Stimulated activated CD8-positive, alpha-beta memory T cell treated with anti-CD3 and anti-CD28 coated beads, Interleukin-12 subunit alpha, Interleukin-12 subunit beta, amount 100 ng/mL, for 24 hours (primary cell): ENCODE data around the gene PES1.
"Not testable (repeated sequence)": the region's sequence is repeated elsewhere in the genome, so short reads cannot be mapped to it uniquely, and the experiment has no call there.

ENCODE experiments used
- DNase-seq: peaks from one replicate; pipeline ENCODE4 v3.0.0-alpha.2; 2020; ENCODE audit errors: extremely low read depth

PES1 gene

GRCh38 chr22:30609260-30610185 lies 17.8 kb upstream of the PES1 start:
- DNase-seq = no peak

DNA sequence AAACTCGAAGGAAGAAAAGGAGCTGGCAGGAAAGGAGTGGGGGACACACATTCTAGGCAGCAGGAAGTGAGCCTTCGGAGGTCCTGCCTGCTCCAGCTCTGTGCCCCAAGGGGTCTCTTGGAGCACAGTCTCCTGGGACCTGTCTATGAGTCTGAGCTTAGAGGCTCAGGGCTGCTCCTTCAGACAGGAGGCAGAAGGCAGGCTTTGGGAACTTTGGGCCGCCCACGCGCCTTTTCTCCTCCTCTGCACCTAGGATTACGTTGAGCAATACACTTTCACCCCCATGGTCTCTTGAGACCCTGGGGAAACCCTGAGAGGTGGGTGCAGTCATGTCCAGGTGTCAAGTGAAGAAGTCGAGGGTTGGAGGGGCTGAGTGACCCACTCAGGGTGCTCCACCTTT lies 16.2 kb upstream of the PES1 start:
- no peak for DNase-seq

DNA sequence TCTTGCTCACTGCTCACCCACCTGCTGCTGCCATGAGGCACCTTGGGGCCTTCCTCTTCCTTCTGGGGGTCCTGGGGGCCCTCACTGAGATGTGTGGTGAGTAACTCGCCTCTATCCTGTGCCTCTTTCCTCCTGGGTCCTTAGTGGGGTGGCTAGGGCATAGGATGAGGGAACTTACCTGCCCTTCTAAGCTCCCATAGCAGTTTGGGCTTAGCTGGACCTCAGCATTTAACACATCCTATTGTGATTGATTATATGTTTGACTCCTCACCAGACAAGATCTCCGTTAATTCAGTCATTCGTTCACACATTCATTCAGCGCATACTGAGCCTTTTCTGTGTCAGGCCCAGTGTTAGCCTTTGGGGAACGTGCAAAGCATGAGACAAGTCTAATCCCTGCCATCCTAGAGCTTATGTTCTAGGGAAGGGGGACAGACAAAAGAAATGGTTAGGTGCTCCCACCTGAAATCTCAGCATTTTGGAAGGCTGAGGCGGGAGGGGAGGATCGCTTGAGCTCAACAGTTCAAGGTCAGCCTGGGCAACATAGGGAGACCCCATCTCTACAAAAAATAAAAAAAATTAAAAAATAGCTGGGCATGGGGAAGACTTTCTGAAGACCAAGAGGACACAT lies 15.7 kb upstream of the PES1 start:
- no peak for DNase-seq

DNA sequence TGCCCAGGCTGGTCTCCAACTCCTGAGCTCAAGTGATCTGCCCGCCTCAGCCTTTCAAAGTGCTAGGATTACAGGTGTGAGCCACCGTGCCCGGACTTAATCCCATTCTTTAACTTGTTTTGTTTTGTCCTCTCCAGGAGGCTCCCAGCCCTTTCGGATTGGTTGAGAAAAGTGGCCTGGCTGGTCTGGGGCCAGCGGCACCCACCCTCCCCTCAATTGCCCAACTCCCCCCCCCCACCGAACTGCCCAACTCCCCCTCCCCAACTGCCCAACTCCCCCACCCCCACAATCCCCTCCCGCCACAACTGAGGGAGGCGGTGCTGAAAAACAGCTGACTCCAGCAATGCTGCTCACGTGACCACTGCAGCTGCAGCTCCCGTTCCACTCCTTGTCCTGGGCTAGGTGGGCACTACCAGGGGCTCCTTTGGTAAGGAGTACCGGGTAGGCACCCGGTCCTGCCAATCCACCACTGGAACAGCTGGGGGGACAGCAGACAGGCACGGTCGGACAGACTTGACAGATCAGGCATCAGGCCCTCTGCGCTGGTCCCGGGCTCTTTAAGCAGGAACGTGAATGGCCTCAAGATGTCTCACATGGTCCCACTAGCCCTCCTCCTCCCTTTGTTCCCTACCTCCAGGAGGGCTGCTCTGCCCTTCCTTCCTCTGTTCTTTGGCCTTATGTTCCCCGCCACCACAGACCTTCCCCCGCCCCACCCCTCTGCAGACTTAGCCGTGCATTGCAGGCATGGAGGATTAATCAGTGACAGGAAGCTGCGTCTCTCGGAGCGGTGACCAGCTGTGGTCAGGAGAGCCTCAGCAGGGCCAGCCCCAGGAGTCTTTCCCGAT lies 15.0 kb upstream of the PES1 start, which contains the start of gene TCN2:
Gene TCN2 (plus strand): TSS at position 720 of the 845 bp plus-strand sequence. CDS start 158 bp downstream, outside the sequence.
- no peak for DNase-seq

DNA sequence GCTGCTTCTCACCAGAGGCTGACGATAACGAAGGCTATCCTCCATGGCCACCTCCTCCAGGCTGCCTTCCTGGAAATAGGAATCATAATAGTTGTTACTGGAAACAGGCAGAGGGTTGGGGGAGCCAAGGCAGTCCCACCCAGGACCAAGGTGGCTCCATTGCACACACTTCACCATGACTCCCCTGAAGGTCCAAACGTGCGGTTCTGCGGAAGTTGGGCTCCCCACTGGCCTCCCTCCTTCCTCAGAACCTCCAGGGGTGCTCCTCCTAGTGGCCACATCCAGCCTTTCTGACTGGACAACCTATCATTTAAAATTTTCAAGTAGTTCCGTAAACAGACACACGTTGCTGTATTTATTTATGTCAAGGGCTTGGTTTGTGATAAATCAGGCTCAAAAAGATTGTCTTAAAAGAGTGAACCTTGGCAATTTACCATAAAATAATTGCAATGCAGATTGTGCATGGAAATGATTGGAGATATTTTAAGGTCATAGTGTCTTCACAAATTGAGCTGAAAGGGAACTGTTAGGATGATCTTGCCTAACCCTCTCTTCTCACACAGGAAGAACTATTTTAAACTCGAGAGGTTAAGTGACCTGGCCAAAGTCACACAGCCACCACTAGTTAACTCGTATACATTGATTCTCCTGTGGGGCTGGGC lies 13.9 kb upstream of the PES1 start:
- no peak for DNase-seq

GRCh38 chr22:30604723-30605122 lies 13.0 kb upstream of the PES1 start:
- no peak for DNase-seq

DNA sequence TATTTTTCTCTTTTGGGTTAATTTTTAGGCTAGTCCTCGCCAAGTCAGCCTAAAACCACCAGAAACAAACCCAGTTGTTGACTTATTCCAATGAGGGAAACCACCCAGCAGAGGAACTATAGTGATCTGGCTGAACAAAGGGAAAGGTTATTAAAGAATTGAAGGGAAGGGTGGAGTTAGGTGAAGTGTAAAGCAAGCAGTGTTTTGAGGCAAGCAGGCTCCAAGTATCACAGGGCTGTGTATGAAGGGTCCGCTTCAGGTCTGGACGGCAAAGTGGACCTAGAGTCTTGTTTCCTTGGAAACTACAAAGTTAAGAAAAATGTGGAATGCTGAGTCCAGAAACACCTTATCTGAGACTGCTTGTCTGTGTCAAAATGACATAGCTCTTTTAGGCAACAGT lies 12.1 kb upstream of the PES1 start:
- no peak for DNase-seq

DNA sequence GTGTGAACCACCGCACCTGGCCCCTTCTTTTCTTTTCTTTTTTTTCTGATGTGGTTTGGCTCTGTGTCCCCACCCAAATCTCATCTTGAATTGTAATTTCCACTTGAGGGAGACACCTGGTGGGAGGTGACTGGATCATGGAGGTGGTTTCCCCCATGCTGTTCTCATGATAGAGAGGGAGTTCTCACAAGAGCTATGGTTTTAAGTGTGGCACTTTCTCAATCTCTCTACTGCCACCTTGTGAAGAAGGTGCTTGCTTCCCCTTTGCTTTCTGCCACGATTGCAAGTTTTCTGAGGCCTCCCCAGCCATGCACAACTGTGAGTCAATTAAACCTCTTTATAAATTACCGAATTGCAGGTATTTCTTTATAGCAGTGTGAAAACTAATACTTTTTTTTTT lies 10.3 kb upstream of the PES1 start:
- no peak for DNase-seq

- DNase-seq = no peak
Observed at GRCh38 chr22:30601464-30601863, 9.8 kb upstream of the PES1 start.

DNA sequence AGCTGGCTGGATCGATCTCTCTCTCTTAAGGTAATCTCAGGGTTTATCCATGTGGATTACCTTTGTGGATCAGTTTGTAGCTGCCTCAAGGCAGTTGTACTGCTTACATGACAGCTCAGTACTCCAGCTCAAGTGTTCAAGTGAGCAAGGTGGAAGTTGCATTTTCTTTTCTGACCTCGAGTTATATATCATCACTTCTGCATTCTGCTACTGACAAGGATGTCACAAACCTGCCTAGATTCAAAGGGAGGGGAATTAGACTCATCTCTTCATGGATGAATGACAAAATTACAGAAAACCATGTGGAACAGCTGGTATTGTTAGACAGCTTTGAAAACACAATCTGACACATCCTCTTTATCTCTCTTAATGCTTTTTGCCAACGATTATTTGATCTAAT lies 9.2 kb upstream of the PES1 start:
- DNase-seq = no peak

DNA sequence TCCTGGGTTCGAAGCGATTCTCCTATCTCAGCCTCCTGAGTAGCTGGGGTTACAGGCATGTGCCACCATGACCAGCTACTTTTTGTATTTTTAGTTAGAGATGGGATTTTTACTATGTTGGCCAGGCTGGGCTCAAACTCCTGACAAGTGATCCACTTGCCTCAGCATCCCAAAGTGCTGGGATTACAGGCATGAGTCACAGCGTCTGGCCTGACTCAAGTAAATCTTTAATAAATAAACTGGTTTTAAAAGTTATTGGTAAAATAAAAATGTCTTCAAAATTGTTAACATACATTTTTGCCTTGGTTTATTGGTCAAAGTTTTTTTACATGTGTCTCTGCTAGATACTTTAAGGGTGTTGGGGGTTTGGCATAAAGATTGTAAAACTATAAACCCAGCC lies 7.3 kb upstream of the PES1 start:
- DNase-seq = no peak

DNA sequence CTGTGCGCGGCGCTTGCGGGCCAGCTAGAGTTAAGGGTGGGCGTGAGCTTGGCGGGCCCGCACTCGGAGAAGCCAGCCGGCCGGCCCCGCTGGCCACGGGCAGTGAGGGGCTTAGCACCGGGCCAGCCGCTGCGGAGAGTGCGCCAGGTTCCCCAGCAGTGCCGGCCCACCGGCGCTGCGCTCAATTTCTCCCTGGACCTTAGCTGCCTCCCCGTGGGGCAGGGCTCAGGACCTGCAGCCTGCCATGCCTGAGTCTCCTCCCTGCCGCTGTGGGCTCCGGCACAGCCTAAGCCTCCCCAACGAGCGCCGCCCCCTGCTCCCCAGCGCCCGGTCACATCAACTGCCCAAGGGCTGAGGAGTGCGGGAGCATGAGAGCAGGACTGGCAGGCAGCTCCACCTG lies 5.2 kb upstream of the PES1 start:
- DNase-seq = no peak

DNA sequence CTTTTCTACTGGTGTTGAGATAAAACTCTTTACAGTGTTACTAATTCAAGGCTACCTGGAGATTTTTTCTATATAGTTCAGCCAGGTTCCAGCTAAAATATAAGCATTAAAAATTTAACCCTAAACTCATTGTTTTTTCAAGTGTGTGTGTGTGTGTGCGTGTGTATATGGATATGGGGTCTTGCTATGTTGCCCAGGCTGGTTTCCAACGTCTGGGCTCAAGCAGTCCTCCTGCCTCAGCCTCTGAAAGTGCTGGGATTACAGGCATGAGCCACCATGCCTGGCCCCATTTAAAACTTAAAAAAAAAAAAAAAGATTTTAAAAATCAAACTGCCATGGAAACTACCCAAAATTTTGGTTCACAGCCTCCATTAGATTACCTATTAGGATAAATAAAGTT lies 4.5 kb upstream of the PES1 start:
- DNase-seq = no peak

- not testable (repeated sequence) for DNase-seq
Observed at GRCh38 chr22:30592360-30592713, 627 bp upstream of the PES1 start.

- DNase-seq = no peak
Observed at GRCh38 chr22:30591191-30591587, 521 bp downstream of the PES1 start.

- DNase-seq = no peak
Observed at GRCh38 chr22:30586414-30586813, 5.3 kb downstream of the PES1 start.

- DNase-seq = no peak
Observed at GRCh38 chr22:30584441-30584840, 7.3 kb downstream of the PES1 start.

DNA sequence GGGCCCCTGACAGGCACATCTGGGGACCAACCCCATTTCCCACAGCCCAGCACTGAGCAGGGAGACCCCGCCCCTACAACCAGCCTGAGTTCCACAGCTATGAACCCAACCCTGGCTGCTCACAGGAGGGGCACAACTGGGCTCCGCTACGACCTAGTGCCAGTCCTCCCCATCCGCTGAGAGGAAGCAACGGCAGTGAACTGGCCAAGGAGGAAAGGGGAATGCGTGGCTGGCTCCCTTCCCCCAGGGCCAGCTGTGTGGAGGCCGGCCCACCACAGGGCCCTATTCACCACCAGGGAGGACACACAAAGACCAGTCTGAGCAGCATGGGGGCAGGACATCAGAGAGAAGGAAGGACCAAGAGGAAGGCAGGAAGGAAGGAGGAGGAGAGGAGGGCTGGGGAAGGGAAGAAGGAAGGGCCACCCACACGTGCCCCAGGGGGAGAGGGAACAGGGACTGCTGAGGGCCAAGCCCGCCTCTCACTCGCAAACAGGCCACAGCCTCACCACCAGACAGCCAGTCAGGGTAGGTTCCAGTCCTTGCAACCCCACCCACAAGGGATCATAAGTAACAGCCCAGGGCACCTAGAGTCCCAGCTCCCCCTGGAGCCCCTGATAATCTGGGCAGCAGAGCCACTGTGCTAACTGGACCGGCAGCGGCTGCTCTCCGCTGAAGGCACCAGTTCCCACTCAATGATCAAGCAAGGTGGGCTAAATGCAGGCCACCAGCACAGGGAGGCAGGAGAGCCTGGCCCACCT lies 8.7 kb downstream of the PES1 start:
- DNase-seq = no peak

- DNase-seq = no peak
Observed at GRCh38 chr22:30582051-30582450, 9.7 kb downstream of the PES1 start.

- DNase-seq = no peak
Observed at GRCh38 chr22:30580896-30581295, 10.8 kb downstream of the PES1 start.

GRCh38 chr22:30578481-30578880 lies 13.2 kb downstream of the PES1 start:
- no peak for DNase-seq
